Thymus (tissue), 11 donors: Measurements from ENCODE around the gene GBF1. TPM values are rescaled to one million over a fixed set of nuclear protein-coding genes. Genes with fewer than 3 reads are reported as not detected.

Experiments
- DNase-seq, 9 donors: peaks; one replicate each; pipeline ENCODE4 v3.0.0-alpha.2; 2013; ENCODE audit warnings: low spot score in 9 of 9, low read depth in 6 of 9, missing footprints in 1 of 9
- H3K27ac ChIP-seq, 2 donors: one replicate each; pipeline ENCODE4 v1.5.1; 2013; ENCODE audit warnings: control low read depth in 1 of 2, low read depth in 1 of 2, low read length in 1 of 2, mild to moderate bottlenecking in 1 of 2, moderate library complexity in 1 of 2
- H3K27me3 ChIP-seq, 2 donors: one replicate each; pipeline ENCODE4 v1.5.1; 2013; ENCODE audit warnings: low read length in 1 of 2; ENCODE audit not compliant: control insufficient read depth in 2 of 2, insufficient read depth in 1 of 2
- H3K36me3 ChIP-seq, 2 donors: one replicate each; pipeline ENCODE4 v1.5.1; 2013; ENCODE audit warnings: low read length in 1 of 2, mild to moderate bottlenecking in 1 of 2, moderate library complexity in 1 of 2; ENCODE audit not compliant: control insufficient read depth in 2 of 2, insufficient read depth in 2 of 2
- H3K4me1 ChIP-seq, 2 donors: one replicate each; pipeline ENCODE4 v1.5.1; 2013; ENCODE audit warnings: low read length in 2 of 2; ENCODE audit not compliant: control insufficient read depth in 2 of 2, insufficient read depth in 2 of 2
- H3K4me3 ChIP-seq, 2 donors: one replicate each; pipeline ENCODE4 v1.5.1; 2013; ENCODE audit warnings: low read length in 2 of 2, control low read depth in 1 of 2, mild to moderate bottlenecking in 1 of 2
- H3K9me3 ChIP-seq, 2 donors: one replicate each; pipeline ENCODE4 v1.5.1; 2013; ENCODE audit warnings: low read length in 1 of 2, mild to moderate bottlenecking in 1 of 2; ENCODE audit not compliant: control insufficient read depth in 2 of 2, insufficient read depth in 1 of 2
- whole genome bisulfite sequencing: extraction: QIAGEN DNeasy Blood & Tissue Kit; methylation state at CpG from one replicate; pipeline ENCODE4 v1.1.7; 2013; 5-methylcytosine and 5-hydroxymethylcytosine counted together
- polyA plus RNA-seq: library from polyadenylated mRNA; stranded (reverse); fragments of 200-250 nt; gene quantifications from one replicate; pipeline ENCODE4 v1.2.3, GENCODE V29; 2013
- total RNA-seq: library from RNA; stranded (reverse); fragments of 120-200 nt; gene quantifications from one replicate; pipeline ENCODE4 v1.2.4, GENCODE V29; 2013
- donor health status: healthy.

GBF1 gene
- total and polyA plus RNA-seq, 2 donors, result 9.6 to 11.1 TPM

GRCh38 chr10:102347236-102347828 lies 102.0 kb downstream of the GBF1 start:
- WGBS, result 95% methylated on average over 2 of the region's 2 CpGs
- Histone ChIP-seq H3K27me3 (no peaks in the 10 kb centered on the region), H3K9me3 (no peaks in the 10 kb centered on the region), H3K27ac (no peak overlapping the region), H3K4me1 (no peaks in the 10 kb centered on the region), H3K36me3 (peaks cover 18 to 50% of the 10 kb centered on the region in 2 donors), H3K4me3 (no peak overlapping the region)
- no peak for DNase-seq

DNA sequence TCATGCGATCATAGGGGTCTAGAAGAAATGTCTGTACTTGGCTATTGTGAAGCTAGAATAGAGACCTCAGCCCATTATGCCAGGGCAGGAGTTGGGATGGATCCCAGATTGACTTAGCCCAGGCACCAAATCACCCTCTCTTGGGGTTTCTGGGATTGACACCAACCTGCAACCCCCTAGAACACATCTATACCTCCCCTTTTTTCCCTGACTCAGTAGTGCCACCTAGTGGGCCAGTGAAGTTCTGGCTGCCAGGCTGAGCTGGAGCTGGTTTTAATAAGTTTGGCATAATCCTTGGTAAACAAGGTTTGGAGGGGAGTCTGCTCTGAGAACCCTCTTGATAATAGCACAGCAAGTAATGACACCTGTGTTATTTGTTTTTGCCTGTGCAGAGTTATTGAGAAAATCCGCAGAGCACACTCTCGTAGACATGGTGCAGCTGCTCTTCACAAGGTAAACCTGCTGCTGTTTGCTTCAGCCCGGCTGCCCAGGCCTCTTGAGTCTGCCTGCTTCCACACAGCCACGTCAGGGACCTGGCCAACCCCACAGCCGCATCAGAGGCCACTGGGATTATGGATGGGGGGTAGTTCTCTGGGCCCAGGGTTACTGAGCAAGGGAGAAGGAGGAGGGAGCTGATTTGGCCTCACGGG lies 106.9 kb downstream of the GBF1 start:
- Histone ChIP-seq H3K4me3 (no peak overlapping the region), H3K36me3 (peaks cover 50 to 66% of the 10 kb centered on the region in 2 donors), H3K27me3 (no peaks in the 10 kb centered on the region), H3K4me1 (no peaks in the 10 kb centered on the region), H3K9me3 (no peaks in the 10 kb centered on the region), H3K27ac (no peak overlapping the region)
- DNase-seq, result peak; percentile 18 to 77 (median 60)
- 91% methylated on average over 7 of the region's 7 CpGs for WGBS

- no peak for DNase-seq
Measured at GRCh38 chr10:102354451-102354850, 109.1 kb downstream of the GBF1 start.

GRCh38 chr10:102358712-102359382 lies 113.5 kb downstream of the GBF1 start:
- H3K4me1 ChIP-seq, result no peaks in the 10 kb centered on the region
- no peak overlapping the region for H3K4me3 ChIP-seq
- no peak overlapping the region for H3K27ac ChIP-seq
- peaks cover 78 to 82% of the 10 kb centered on the region in 2 donors for H3K36me3 ChIP-seq
- DNase-seq, result no peak
- H3K9me3 ChIP-seq, result no peaks in the 10 kb centered on the region
- WGBS, result 98% methylated on average over 4 of the region's 4 CpGs
- no peaks in the 10 kb centered on the region for H3K27me3 ChIP-seq

More at GRCh38 chr10:102354451-102354850, 109.1 kb downstream of the GBF1 start:
- H3K9me3 ChIP-seq, result no peaks in the 10 kb centered on the region
- H3K4me1 ChIP-seq, result no peaks in the 10 kb centered on the region
- no peak overlapping the region for H3K4me3 ChIP-seq
- H3K36me3 ChIP-seq, result peaks cover 71 to 74% of the 10 kb centered on the region in 2 donors
- no peaks in the 10 kb centered on the region for H3K27me3 ChIP-seq
- 100% methylated on average over 3 of the region's 3 CpGs for WGBS
- no peak overlapping the region for H3K27ac ChIP-seq

GRCh38 chr10:102367441-102367840 lies 122.1 kb downstream of the GBF1 start:
- peaks cover 80 to 84% of the 10 kb centered on the region in 2 donors for H3K36me3 ChIP-seq
- H3K9me3 ChIP-seq, result peaks cover 0 to 2% of the 10 kb centered on the region in 2 donors
- no peaks in the 10 kb centered on the region for H3K4me1 ChIP-seq
- no peaks in the 10 kb centered on the region for H3K27me3 ChIP-seq
- 100% methylated on average over 1 of the region's 1 CpG for WGBS
- no peak overlapping the region for H3K4me3 ChIP-seq
- H3K27ac ChIP-seq, result no peak overlapping the region
- no peak for DNase-seq

GRCh38 chr10:102368077-102368476 lies 122.7 kb downstream of the GBF1 start:
- Histone ChIP-seq H3K9me3 (peaks cover 0 to 2% of the 10 kb centered on the region in 2 donors), H3K27ac (no peak overlapping the region), H3K4me3 (no peak overlapping the region), H3K27me3 (no peaks in the 10 kb centered on the region), H3K36me3 (peaks cover 73 to 82% of the 10 kb centered on the region in 2 donors), H3K4me1 (no peaks in the 10 kb centered on the region)
- DNase-seq, result no peak
- 99% methylated on average over 3 of the region's 3 CpGs for WGBS

- WGBS, result 100% methylated on average over 2 of the region's 2 CpGs
- no peak overlapping the region for H3K4me3 ChIP-seq
- H3K9me3 ChIP-seq, result peaks cover 0 to 2% of the 10 kb centered on the region in 2 donors
- peaks cover 68 to 79% of the 10 kb centered on the region in 2 donors for H3K36me3 ChIP-seq
- no peaks in the 10 kb centered on the region for H3K27me3 ChIP-seq
- no peak overlapping the region for H3K27ac ChIP-seq
- no peaks in the 10 kb centered on the region for H3K4me1 ChIP-seq
- DNase-seq, result no peak
Measured at GRCh38 chr10:102371295-102371694, 126.0 kb downstream of the GBF1 start.

- peaks cover 0 to 2% of the 10 kb centered on the region in 2 donors for H3K9me3 ChIP-seq
- H3K27ac ChIP-seq, result no peak overlapping the region
- H3K4me3 ChIP-seq, result no peak overlapping the region
- no peak for DNase-seq
- no peaks in the 10 kb centered on the region for H3K4me1 ChIP-seq
- H3K27me3 ChIP-seq, result no peaks in the 10 kb centered on the region
- 97% methylated on average over 7 of the region's 7 CpGs for WGBS
- H3K36me3 ChIP-seq, result peaks cover 55 to 74% of the 10 kb centered on the region in 2 donors
Measured at GRCh38 chr10:102375250-102375649, 129.9 kb downstream of the GBF1 start.

DNA sequence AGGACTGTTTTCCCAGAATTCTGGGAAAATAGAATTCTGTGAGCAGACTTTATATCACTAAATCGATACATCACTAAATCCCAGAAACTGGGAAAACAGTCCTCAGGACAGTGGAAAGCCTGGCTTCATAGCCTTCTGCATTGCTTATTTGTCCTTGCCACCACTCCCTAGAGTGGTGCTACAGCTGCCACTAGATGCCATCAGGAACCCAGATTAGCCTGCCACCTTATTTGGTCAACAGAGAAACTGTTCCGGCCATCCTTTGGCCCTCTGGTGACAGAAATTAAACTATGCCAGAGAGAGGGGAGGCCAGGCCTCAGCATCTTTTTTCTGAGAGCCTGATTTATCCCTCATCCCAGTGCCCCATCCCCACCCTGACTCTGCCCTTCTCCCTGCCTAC lies 130.5 kb downstream of the GBF1 start:
- no peak overlapping the region for H3K27ac ChIP-seq
- 98% methylated on average over 2 of the region's 2 CpGs for WGBS
- H3K27me3 ChIP-seq, result no peaks in the 10 kb centered on the region
- no peak overlapping the region for H3K4me3 ChIP-seq
- no peak for DNase-seq
- H3K36me3 ChIP-seq, result peaks cover 55 to 74% of the 10 kb centered on the region in 2 donors
- H3K9me3 ChIP-seq, result no peaks in the 10 kb centered on the region
- no peaks in the 10 kb centered on the region for H3K4me1 ChIP-seq
